ENCODE results near the gene HS3ST3A1.
A peak's percentile ranks its signal among the peaks of the same experiment; 100 is the strongest.

Gene HS3ST3A1

GRCh38 chr17:13601776-13602551, at the start of gene HS3ST3A1:
HS3ST3A1 (minus strand) TSS chr17:13601929; CDS start chr17:13601129, 800 bp downstream.
- Mint-ChIP-seq H3K9me3 (no peaks in the 10 kb centered on the region), H3K27ac (peak within 1 kb of the TSS; percentile 15), H3K36me3 (no peaks in the 10 kb centered on the region), H3K27me3 (peaks cover 35% of the 10 kb centered on the region), H3K4me3 (peak within 1 kb of the TSS; percentile 71), H3K4me1 (peaks cover 8% of the 10 kb centered on the region)
- DNase-seq (ENCODE audit: low spot score in 2 of 2) = peak in 1 of 2 donors; percentile 10
- no peak for ATAC-seq (ENCODE audit: low read depth)

DNA sequence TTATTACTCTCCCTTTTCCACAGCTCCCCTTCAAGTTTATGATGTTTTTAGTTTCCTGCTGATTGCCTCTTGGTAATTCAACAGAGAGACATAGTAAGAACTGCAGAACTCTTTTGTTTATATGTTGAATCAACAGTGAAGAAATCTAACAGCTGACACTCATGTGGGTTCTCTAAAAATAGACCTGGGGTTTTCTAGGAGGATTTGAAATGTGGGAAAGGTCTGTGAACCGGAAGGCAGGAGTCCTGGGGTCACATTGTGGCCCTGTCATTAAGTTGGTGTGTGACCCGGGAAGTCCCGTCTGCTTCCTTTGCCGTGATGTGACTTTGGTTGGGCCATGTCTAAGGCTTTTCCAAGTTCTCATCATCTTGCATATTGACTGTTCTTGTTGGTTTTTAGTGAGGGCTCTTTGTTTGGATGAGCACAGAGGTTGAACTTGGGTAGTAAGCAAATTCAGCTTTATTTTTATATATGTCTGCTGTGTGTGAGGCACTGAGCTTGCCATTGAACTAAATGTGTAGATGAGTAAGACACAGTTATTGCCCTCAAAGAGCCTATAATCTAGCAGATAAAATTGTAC, 48.5 kb upstream of the HS3ST3A1 start:
- H3K4me1 Mint-ChIP-seq = no peaks in the 10 kb centered on the region
- DNase-seq (ENCODE audit: low spot score in 2 of 2) = no peak

DNA sequence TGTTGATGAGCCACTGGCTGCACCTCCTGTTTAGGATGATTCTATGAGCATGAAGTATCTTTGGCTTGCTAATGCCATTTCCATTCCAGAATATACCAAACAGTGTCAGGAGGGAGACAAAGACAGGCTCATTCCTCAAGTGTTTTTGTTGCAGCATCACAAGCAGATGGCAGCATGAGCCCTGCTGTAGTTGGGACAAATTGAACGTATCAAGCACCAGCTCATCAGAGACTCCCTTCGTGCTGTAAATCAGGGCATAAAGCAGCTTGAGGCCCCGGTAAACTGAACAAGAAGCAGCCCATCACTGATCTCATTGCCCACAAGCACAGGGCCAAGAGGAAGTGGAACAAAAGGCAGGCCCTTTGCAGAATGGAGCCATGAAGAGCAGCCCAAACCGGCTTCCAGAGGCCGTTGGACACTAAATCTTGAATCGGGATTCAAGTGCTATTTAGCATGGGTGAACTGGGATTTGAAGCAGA, 45.9 kb upstream of the HS3ST3A1 start:
- no peak for ATAC-seq (ENCODE audit: low read depth)
- no peaks in the 10 kb centered on the region for H3K4me1 Mint-ChIP-seq
- DNase-seq (ENCODE audit: low spot score in 2 of 2) = no peak
- H3K36me3 Mint-ChIP-seq = no peaks in the 10 kb centered on the region
- peaks cover 2% of the 10 kb centered on the region for H3K9me3 Mint-ChIP-seq
- no peak overlapping the region for H3K4me3 Mint-ChIP-seq
- peaks cover 2% of the 10 kb centered on the region for H3K27me3 Mint-ChIP-seq
- H3K27ac Mint-ChIP-seq = no peak overlapping the region

More for the DNA sequence above, 48.5 kb upstream of the HS3ST3A1 start:
- Mint-ChIP-seq H3K27me3 (peaks cover 2% of the 10 kb centered on the region), H3K4me3 (no peak overlapping the region), H3K36me3 (no peaks in the 10 kb centered on the region), H3K27ac (no peak overlapping the region), H3K9me3 (peaks cover 2% of the 10 kb centered on the region)
- ATAC-seq (ENCODE audit: low read depth) = no peak

- no peak overlapping the region for H3K27ac Mint-ChIP-seq
- ATAC-seq (ENCODE audit: low read depth) = no peak
These were observed 45.3 kb upstream of the HS3ST3A1 start for GRCh38 chr17:13646969-13647542.

DNA sequence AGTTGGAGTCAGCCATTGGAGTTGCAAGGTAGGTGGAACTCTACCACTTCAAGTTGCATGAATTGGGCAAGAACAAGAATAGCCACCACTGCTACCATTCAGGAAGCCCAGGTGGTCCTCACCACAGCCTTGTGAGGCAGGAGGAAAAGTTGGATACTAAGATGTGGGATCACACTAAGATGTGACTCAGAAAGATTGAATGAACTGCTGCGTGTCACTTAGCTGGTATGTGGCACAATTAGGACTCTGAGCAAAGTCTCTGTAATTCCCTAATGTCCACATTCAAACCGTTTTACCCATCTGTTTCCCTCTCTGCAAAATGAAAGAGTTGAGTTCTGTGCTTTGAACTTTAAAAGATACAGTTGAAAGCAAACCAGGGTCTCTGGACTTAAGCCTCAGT, 44.7 kb upstream of the HS3ST3A1 start:
- Mint-ChIP-seq H3K4me1 (no peaks in the 10 kb centered on the region), H3K4me3 (no peak overlapping the region), H3K27ac (no peak overlapping the region), H3K27me3 (peaks cover 2% of the 10 kb centered on the region), H3K36me3 (no peaks in the 10 kb centered on the region), H3K9me3 (peaks cover 2% of the 10 kb centered on the region)
- ATAC-seq (ENCODE audit: low read depth) = no peak
- DNase-seq (ENCODE audit: low spot score in 2 of 2) = no peak

More at GRCh38 chr17:13646969-13647542, 45.3 kb upstream of the HS3ST3A1 start:
- Mint-ChIP-seq H3K27me3 (peaks cover 2% of the 10 kb centered on the region), H3K4me1 (no peaks in the 10 kb centered on the region), H3K9me3 (peaks cover 2% of the 10 kb centered on the region), H3K4me3 (no peak overlapping the region), H3K36me3 (no peaks in the 10 kb centered on the region)
- no peak for DNase-seq (ENCODE audit: low spot score in 2 of 2)

- peaks cover 2% of the 10 kb centered on the region for H3K27me3 Mint-ChIP-seq
- no peaks in the 10 kb centered on the region for H3K36me3 Mint-ChIP-seq
- no peaks in the 10 kb centered on the region for H3K4me1 Mint-ChIP-seq
- H3K9me3 Mint-ChIP-seq = no peaks in the 10 kb centered on the region
- no peak overlapping the region for H3K27ac Mint-ChIP-seq
- ATAC-seq (ENCODE audit: low read depth) (no peak), DNase-seq (ENCODE audit: low spot score in 2 of 2) (no peak)
- no peak overlapping the region for H3K4me3 Mint-ChIP-seq
These were observed 41.5 kb upstream of the HS3ST3A1 start for GRCh38 chr17:13643180-13643579.

GRCh38 chr17:13642188-13642587, 40.5 kb upstream of the HS3ST3A1 start:
- Mint-ChIP-seq H3K27ac (no peak overlapping the region), H3K36me3 (no peaks in the 10 kb centered on the region), H3K27me3 (peaks cover 2% of the 10 kb centered on the region), H3K4me3 (no peak overlapping the region), H3K4me1 (no peaks in the 10 kb centered on the region), H3K9me3 (no peaks in the 10 kb centered on the region)
- no peak for ATAC-seq (ENCODE audit: low read depth)
- DNase-seq (ENCODE audit: low spot score in 2 of 2) = no peak

DNA sequence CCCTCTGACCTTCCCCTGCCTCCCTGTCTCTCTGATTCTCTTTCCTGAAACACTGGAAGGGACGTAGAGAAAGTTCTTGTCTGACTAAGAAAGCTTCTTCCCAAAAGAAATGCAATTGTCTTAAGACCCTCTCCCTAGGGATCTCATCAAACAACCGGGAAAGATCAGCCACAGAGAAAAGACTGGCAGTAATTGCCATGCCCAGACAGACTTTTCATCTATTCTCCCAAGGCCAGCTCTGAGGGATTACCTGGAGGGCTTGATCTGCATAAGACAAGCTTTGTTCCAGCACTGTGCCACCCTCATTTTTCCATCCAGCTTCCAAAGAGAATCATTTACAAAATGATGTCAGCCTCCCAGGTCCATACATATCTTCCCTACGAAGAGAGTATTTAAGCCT, 38.8 kb upstream of the HS3ST3A1 start:
- Mint-ChIP-seq H3K27me3 (peaks cover 2% of the 10 kb centered on the region), H3K4me3 (no peak overlapping the region), H3K27ac (no peak overlapping the region), H3K9me3 (no peaks in the 10 kb centered on the region), H3K4me1 (no peaks in the 10 kb centered on the region), H3K36me3 (no peaks in the 10 kb centered on the region)
- no peak for ATAC-seq (ENCODE audit: low read depth)
- DNase-seq (ENCODE audit: low spot score in 2 of 2) = no peak

DNA sequence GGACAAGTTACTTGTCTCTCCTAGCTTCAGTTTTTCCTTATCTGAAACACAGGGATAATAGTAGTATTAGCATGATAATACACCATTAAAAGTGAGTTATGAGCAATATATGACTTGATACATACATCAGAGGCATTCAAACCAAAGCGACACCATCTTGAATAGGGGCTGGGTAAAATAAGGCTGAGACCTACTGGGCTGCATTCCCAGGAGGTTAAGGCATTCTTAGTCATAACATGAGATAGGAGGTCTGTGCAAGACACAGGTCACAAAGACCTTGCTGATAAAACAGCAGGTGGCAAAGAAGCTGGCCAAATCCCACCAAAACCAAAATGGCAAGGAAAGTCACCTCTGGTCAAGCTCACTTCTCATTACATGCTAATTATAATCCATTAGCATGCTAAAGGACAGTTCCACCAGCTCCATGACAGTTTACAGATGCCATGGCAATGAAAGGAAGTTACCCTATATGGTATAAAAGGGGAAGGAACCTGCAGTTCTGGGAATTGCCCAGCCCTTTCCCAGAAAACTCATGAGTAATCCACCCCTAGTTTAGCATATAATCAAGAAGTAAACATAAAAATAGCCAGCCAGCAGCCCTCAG, 37.2 kb upstream of the HS3ST3A1 start:
- DNase-seq (ENCODE audit: low spot score in 2 of 2) = no peak
- Mint-ChIP-seq H3K9me3 (no peaks in the 10 kb centered on the region), H3K4me3 (no peak overlapping the region), H3K4me1 (no peaks in the 10 kb centered on the region), H3K36me3 (no peaks in the 10 kb centered on the region), H3K27me3 (no peaks in the 10 kb centered on the region), H3K27ac (no peak overlapping the region)
- no peak for ATAC-seq (ENCODE audit: low read depth)

- Mint-ChIP-seq H3K4me3 (no peak overlapping the region), H3K9me3 (no peaks in the 10 kb centered on the region), H3K27ac (no peak overlapping the region), H3K36me3 (no peaks in the 10 kb centered on the region), H3K4me1 (no peaks in the 10 kb centered on the region), H3K27me3 (no peaks in the 10 kb centered on the region)
- no peak for DNase-seq (ENCODE audit: low spot score in 2 of 2)
- no peak for ATAC-seq (ENCODE audit: low read depth)
These were observed 35.2 kb upstream of the HS3ST3A1 start for GRCh38 chr17:13636951-13637350.

- Mint-ChIP-seq H3K27ac (no peak overlapping the region), H3K36me3 (no peaks in the 10 kb centered on the region), H3K27me3 (no peaks in the 10 kb centered on the region), H3K4me1 (no peaks in the 10 kb centered on the region), H3K9me3 (no peaks in the 10 kb centered on the region), H3K4me3 (no peak overlapping the region)
- DNase-seq (ENCODE audit: low spot score in 2 of 2) (no peak), ATAC-seq (ENCODE audit: low read depth) (no peak)
These were observed 34.2 kb upstream of the HS3ST3A1 start for GRCh38 chr17:13635951-13636350.

DNA sequence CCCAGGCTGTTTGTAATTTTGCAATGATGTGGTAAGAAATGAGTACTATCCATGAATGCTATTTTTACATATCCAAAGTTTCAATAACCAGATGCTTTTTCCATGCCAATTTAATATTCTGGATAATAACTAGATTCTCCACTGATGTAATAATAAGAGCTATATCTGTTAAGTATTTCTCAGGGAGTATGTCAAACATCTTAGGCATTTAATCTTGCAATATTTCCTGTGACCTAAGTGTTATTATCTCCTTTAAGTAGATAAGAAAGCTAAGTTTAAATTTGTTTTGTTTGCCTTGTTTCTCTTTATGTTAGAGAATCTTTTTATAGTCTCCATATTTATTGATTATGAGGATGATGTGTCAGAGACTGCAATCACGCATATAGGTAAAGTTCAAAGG, 32.3 kb upstream of the HS3ST3A1 start:
- Mint-ChIP-seq H3K27ac (no peak overlapping the region), H3K9me3 (no peaks in the 10 kb centered on the region), H3K4me1 (no peaks in the 10 kb centered on the region), H3K27me3 (no peaks in the 10 kb centered on the region), H3K4me3 (no peak overlapping the region), H3K36me3 (no peaks in the 10 kb centered on the region)
- ATAC-seq (ENCODE audit: low read depth) (no peak), DNase-seq (ENCODE audit: low spot score in 2 of 2) (no peak)

GRCh38 chr17:13631529-13631928, 29.8 kb upstream of the HS3ST3A1 start:
- H3K4me3 Mint-ChIP-seq = no peak overlapping the region
- peaks cover 2% of the 10 kb centered on the region for H3K27me3 Mint-ChIP-seq
- H3K9me3 Mint-ChIP-seq = no peaks in the 10 kb centered on the region
- no peak overlapping the region for H3K27ac Mint-ChIP-seq
- DNase-seq (ENCODE audit: low spot score in 2 of 2) = no peak
- H3K4me1 Mint-ChIP-seq = no peaks in the 10 kb centered on the region
- no peaks in the 10 kb centered on the region for H3K36me3 Mint-ChIP-seq
- no peak for ATAC-seq (ENCODE audit: low read depth)

GRCh38 chr17:13626703-13627102, 25.0 kb upstream of the HS3ST3A1 start:
- Mint-ChIP-seq H3K27ac (no peak overlapping the region), H3K27me3 (peaks cover 9% of the 10 kb centered on the region), H3K4me1 (no peaks in the 10 kb centered on the region), H3K36me3 (peaks cover 2% of the 10 kb centered on the region), H3K4me3 (no peak overlapping the region), H3K9me3 (peaks cover 5% of the 10 kb centered on the region)
- no peak for ATAC-seq (ENCODE audit: low read depth)
- no peak for DNase-seq (ENCODE audit: low spot score in 2 of 2)

All from memory B cell (primary cell).